WTC11 (cell line): ENCODE results near the gene ABL1. TPM values are rescaled to one million over a fixed set of nuclear protein-coding genes. Genes with fewer than 3 reads are reported as not detected.

Experiments
- ATAC-seq: fragments of 200-7000 bp; cut with Tn5 transposase; 2 replicates; pipeline ENCODE4 v1.10.0; 2021; ENCODE audit warnings: mild to moderate bottlenecking, moderate library complexity
- CTCF ChIA-PET: fragments of 300-600 bp; sonication (Branson Sonifier 250); formaldehyde crosslinking; loops from one replicate; lab custom pipeline; 2021; ENCODE audit warnings: antibody characterized with exemption; lab: Charles Lee
- POLR2A ChIA-PET: fragments of 350-600 bp; sonication (Branson Sonifier 250); formaldehyde crosslinking; loops from one replicate; lab custom pipeline; 2021; ENCODE audit warnings: antibody characterized with exemption; lab: Charles Lee
- DNase-seq: peaks from one replicate; pipeline ENCODE4 v3.0.0; 2021; ENCODE audit warnings: low spot score
- H3K27ac Mint-ChIP-seq: 2 replicates; pipeline ENCODE4 v1.8.0; 2021; ENCODE audit warnings: mixed read lengths
- H3K27me3 Mint-ChIP-seq: 2 replicates; pipeline ENCODE4 v1.8.0; 2021; ENCODE audit warnings: low read depth, mild to moderate bottlenecking, moderate library complexity, mixed read lengths
- H3K36me3 Mint-ChIP-seq: 2 replicates; pipeline ENCODE4 v1.8.0; 2021; ENCODE audit warnings: mixed read lengths
- H3K4me1 Mint-ChIP-seq: 2 replicates; pipeline ENCODE4 v1.8.0; 2022; ENCODE audit warnings: mixed read lengths
- H3K4me3 Mint-ChIP-seq: 2 replicates; pipeline ENCODE4 v1.8.0; 2021; ENCODE audit warnings: mild to moderate bottlenecking, moderate library complexity, mixed read lengths
- H3K9me3 Mint-ChIP-seq: 2 replicates; pipeline ENCODE4 v1.8.0; 2021; ENCODE audit warnings: mixed read lengths
- AR ChIP-seq: fragments of 250-450 bp; sonication (Bioruptor Pico); IDR thresholded peaks from 2 replicates; pipeline ENCODE4 v1.9.0; 2021; ENCODE audit warnings: mild to moderate bottlenecking
- ATF2 ChIP-seq: sonication (generic); formaldehyde crosslinking; IDR thresholded peaks from 2 replicates; pipeline ENCODE4 v1.8.1; 2022; ENCODE audit warnings: low read depth, missing genetic modification reagents, borderline replicate concordance
- EMX1 ChIP-seq: fragments of 250-450 bp; sonication (Bioruptor Pico); IDR thresholded peaks from 2 replicates; pipeline ENCODE4 v1.8.0; 2021; ENCODE audit warnings: mild to moderate bottlenecking
- FOXP1 ChIP-seq: sonication (generic); formaldehyde crosslinking; IDR thresholded peaks from 2 replicates; pipeline ENCODE4 v1.8.0; 2022; ENCODE audit warnings: missing genetic modification reagents, mild to moderate bottlenecking, moderate library complexity, borderline replicate concordance
- NFATC4 ChIP-seq: fragments of 250-450 bp; sonication (Bioruptor Pico); IDR thresholded peaks from 2 replicates; pipeline ENCODE4 v1.9.0; 2021; ENCODE audit warnings: mild to moderate bottlenecking
- NFYB ChIP-seq: sonication (generic); formaldehyde crosslinking; conservative IDR thresholded peaks from 2 replicates; pipeline ENCODE4 v1.8.0; 2022; ENCODE audit warnings: low read depth, missing genetic modification reagents
- ZMAT4 ChIP-seq: fragments of 250-450 bp; sonication (Bioruptor Pico); IDR thresholded peaks from 2 replicates; pipeline ENCODE4 v1.9.0; 2021; ENCODE audit warnings: mild to moderate bottlenecking
- ZNF219 ChIP-seq: sonication (generic); formaldehyde crosslinking; IDR thresholded peaks from 2 replicates; pipeline ENCODE4 v1.8.0; 2023; ENCODE audit warnings: missing genetic modification reagents, mild to moderate bottlenecking, borderline replicate concordance
- total RNA-seq: library from RNA; stranded (reverse); gene quantifications from 3 replicates; pipeline ENCODE4 v1.2.3, GENCODE V29; 2021
- TF ChIP-seq, protein P1 (sequence below): sonication (generic); formaldehyde crosslinking; IDR thresholded peaks from 2 replicates; pipeline ENCODE4 v1.8.0; 2022; ENCODE audit warnings: missing genetic modification reagents

ABL1 gene
- total RNA-seq, 1 experiment from 2014 or later = 104 TPM

DNA sequence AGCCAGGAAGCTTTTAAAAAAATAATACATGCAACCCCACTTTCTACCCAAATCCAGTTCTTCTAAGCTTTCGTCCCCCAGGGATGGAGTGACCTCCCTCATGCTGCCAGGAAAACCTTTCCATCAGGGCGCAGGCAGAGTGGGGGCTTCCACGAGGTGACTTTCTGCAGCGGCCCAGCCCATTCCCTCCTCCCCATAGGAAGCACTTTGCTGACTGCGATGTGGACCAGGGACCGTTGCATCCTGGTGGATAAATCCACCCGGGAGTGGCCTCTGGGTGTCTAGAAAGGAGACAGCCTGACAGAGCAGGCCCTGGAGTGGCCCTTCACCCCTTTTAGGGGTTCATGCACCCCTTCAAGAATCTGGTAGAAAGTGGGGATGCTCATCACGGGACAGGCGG, 60.0 kb downstream of the ABL1 start:
- Mint-ChIP-seq H3K36me3 (no peaks in the 10 kb centered on the region), H3K4me1 (no peaks in the 10 kb centered on the region), H3K4me3 (no peak overlapping the region), H3K27ac (peak overlapping the region; percentile 32; the same call in 1 of the 2 replicates), H3K9me3 (no peaks in the 10 kb centered on the region), H3K27me3 (no peaks in the 10 kb centered on the region)
- ATAC-seq (no peak), DNase-seq (no peak)
- no peak for TF ChIP-seq ZNF219 (CRISPR knock-in tag)
- ChIA-PET POLR2A (no interaction called here), CTCF (interaction anchor here (1.1 to 8.4 kb wide), 7 partner anchors 29 to 194 kb away, joined by 3 to 69 read pairs (median 7); no protein-coding TSS in a partner anchor)

DNA sequence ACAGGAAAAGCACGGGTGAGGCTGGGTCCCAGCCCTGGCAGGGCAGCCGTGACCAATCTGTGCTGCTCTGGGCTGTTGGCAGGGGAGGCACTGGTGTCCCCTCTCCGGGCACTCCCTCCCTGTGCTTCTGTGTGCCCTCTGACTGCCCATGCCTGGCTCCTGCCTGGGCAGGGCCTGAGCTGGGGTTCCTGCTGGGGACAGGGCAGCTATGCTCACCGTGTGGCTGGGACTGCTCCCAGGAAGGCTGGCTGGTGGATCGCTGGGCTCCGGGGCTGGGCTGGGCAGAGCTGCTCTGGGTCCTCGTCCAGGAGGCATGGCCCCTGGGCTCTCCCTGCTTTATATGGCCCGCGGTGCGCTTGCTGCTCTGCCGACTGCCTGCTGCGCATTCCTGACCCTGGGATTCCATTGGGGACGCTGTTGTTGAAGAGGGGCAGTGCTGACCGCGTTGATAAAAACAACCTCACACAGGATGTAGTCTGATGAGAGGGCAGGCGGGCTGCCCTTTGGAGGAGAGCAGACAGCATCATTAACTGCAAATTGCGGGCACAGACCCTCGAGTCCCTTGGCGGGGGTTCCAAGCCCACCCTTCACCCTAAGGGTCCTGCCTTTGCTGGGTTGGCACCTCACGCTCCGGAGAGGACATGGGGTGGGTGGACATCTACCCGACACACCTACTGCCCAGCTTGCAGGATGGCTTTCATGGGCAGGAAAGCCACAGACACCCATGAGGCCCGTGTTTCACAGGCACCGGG, 60.6 kb downstream of the ABL1 start:
- DNase-seq (no peak), ATAC-seq (peak; percentile 13; the same call in 1 of the 2 replicates)

More for the DNA sequence above, 60.6 kb downstream of the ABL1 start:
- Mint-ChIP-seq H3K9me3 (no peaks in the 10 kb centered on the region), H3K4me1 (no peaks in the 10 kb centered on the region), H3K4me3 (no peak overlapping the region), H3K36me3 (no peaks in the 10 kb centered on the region), H3K27ac (peak overlapping the region; percentile 89), H3K27me3 (no peaks in the 10 kb centered on the region)
- no peak for TF ChIP-seq NFYB
- TF ChIP-seq EMX1 (CRISPR knock-in tag) = no peak
- TF ChIP-seq FOXP1 (CRISPR knock-in tag) = 0 out of 2 replicates have a peak, but pooled peaks have one; percentile 32
- TF ChIP-seq, protein P1, sequence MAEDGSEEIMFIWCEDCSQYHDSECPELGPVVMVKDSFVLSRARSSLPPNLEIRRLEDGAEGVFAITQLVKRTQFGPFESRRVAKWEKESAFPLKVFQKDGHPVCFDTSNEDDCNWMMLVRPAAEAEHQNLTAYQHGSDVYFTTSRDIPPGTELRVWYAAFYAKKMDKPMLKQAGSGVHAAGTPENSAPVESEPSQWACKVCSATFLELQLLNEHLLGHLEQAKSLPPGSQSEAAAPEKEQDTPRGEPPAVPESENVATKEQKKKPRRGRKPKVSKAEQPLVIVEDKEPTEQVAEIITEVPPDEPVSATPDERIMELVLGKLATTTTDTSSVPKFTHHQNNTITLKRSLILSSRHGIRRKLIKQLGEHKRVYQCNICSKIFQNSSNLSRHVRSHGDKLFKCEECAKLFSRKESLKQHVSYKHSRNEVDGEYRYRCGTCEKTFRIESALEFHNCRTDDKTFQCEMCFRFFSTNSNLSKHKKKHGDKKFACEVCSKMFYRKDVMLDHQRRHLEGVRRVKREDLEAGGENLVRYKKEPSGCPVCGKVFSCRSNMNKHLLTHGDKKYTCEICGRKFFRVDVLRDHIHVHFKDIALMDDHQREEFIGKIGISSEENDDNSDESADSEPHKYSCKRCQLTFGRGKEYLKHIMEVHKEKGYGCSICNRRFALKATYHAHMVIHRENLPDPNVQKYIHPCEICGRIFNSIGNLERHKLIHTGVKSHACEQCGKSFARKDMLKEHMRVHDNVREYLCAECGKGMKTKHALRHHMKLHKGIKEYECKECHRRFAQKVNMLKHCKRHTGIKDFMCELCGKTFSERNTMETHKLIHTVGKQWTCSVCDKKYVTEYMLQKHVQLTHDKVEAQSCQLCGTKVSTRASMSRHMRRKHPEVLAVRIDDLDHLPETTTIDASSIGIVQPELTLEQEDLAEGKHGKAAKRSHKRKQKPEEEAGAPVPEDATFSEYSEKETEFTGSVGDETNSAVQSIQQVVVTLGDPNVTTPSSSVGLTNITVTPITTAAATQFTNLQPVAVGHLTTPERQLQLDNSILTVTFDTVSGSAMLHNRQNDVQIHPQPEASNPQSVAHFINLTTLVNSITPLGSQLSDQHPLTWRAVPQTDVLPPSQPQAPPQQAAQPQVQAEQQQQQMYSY = no peak
- no peak for TF ChIP-seq NFATC4 (CRISPR knock-in tag)
- no peak for TF ChIP-seq ATF2
- no peak for TF ChIP-seq AR
- no peak for TF ChIP-seq ZMAT4 (CRISPR knock-in tag)
- CTCF ChIA-PET = interaction anchor here (0.6 to 8.4 kb wide), 7 partner anchors 30 to 194 kb away, joined by 3 to 69 read pairs (median 7); no protein-coding TSS in a partner anchor
- POLR2A ChIA-PET = no interaction called here
